ENCODE results near the gene C1QTNF9. TPM values are rescaled to one million over a fixed set of nuclear protein-coding genes. Genes with fewer than 3 reads are reported as not detected.

C1QTNF9 gene
- total RNA-seq, 1 experiment from 2014 or later: not detected

DNA sequence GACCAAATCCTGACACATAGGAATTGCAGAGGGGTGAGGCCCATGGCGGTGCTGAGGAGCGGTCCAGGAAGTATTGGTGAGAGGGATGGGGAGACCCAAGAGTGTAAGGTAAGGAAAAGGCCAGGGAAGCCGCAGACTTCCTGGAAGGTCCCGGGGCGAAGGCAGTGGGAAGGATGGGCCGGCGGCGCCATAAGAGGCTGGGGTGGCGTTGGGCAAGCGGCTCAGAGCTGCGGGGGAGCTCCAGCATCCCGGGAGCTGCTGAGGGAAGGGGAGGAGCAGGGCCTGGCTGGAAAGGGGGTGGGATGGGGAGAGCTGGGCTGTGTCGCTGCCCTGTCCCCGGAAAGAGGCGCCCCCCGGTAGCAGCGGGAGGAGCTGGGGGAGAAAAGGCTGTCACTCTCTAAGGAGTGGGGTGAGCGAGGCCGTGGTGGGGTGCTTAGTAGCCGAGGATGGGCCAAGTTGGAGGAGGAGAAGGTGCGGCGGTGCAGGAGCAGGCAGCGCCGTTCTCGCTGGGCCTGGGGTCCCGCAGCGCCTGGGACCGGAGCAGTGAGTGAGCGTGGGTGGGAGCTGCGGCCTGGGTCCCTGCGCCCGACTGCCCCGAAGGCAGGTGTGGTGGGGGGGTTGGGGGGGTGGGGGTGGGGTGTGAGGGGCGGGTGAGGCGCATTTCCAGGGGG is 30.7 kb downstream of the C1QTNF9 start:
- no peaks in the 10 kb centered on the region for H3K36me3 Mint-ChIP-seq
- ATAC-seq: no peak
- H3K27me3 Mint-ChIP-seq (ENCODE audit: low read depth): no peaks in the 10 kb centered on the region; the same call in 1 of the 2 replicates
- no peak overlapping the region for H3K4me3 Mint-ChIP-seq
- H3K4me1 Mint-ChIP-seq: no peaks in the 10 kb centered on the region
- ChIA-PET POLR2A (no interaction called here), CTCF (no interaction called here)
- TF ChIP-seq, protein P1, sequence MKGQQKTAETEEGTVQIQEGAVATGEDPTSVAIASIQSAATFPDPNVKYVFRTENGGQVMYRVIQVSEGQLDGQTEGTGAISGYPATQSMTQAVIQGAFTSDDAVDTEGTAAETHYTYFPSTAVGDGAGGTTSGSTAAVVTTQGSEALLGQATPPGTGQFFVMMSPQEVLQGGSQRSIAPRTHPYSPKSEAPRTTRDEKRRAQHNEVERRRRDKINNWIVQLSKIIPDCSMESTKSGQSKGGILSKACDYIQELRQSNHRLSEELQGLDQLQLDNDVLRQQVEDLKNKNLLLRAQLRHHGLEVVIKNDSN (CRISPR knock-in tag; IDR thresholded peaks at IDR 0.05): no peak
- TF ChIP-seq ZNF219 (CRISPR knock-in tag; IDR thresholded peaks at IDR 0.05; ENCODE audit: borderline replicate concordance) (no peak), SP1 (CRISPR knock-in tag; conservative IDR thresholded peaks at IDR 0.05) (no peak), IRF1 (CRISPR knock-in tag; IDR thresholded peaks at IDR 0.05) (no peak), SOX15 (CRISPR knock-in tag; IDR thresholded peaks at IDR 0.05) (no peak)
- TF ChIP-seq, protein P2, sequence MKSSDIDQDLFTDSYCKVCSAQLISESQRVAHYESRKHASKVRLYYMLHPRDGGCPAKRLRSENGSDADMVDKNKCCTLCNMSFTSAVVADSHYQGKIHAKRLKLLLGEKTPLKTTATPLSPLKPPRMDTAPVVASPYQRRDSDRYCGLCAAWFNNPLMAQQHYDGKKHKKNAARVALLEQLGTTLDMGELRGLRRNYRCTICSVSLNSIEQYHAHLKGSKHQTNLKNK (CRISPR knock-in tag; IDR thresholded peaks at IDR 0.05): no peak
- no peak overlapping the region for H3K27ac Mint-ChIP-seq
- no peak for DNase-seq (ENCODE audit: low spot score)
- peaks cover 21% of the 10 kb centered on the region for H3K9me3 Mint-ChIP-seq

DNA sequence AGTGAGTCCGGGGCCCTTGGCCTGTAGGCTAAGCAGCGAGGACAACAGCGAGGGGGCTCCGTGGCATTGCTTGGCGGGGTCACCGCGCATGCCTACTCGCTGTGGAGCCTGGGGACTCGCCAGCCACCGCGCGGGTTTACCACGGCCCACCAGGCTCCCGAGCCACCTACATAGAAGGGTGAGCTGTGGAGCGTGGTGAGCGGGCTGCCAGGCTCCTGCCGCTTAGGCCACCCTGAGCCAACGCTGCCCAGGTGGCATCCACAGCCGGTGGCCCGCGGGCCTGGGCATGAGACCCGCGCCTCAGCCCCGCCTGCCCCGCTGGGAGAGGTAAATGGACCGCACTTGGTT is 31.2 kb downstream of the C1QTNF9 start:
- ATAC-seq (no peak), DNase-seq (ENCODE audit: low spot score) (no peak)
- POLR2A ChIA-PET: no interaction called here
- H3K27ac Mint-ChIP-seq: no peak overlapping the region
- H3K27me3 Mint-ChIP-seq (ENCODE audit: low read depth): no peaks in the 10 kb centered on the region; the same call in 1 of the 2 replicates
- H3K9me3 Mint-ChIP-seq: peaks cover 18% of the 10 kb centered on the region
- no peaks in the 10 kb centered on the region for H3K36me3 Mint-ChIP-seq
- TF ChIP-seq ATF1 (CRISPR knock-in tag; IDR thresholded peaks at IDR 0.05) (no peak), OVOL2 (CRISPR knock-in tag; IDR thresholded peaks at IDR 0.05; ENCODE audit: borderline replicate concordance) (no peak), ZNF396 (CRISPR knock-in tag; IDR thresholded peaks at IDR 0.05; ENCODE audit: borderline replicate concordance) (no peak)
- H3K4me1 Mint-ChIP-seq: no peaks in the 10 kb centered on the region
- no peak overlapping the region for H3K4me3 Mint-ChIP-seq
- CTCF ChIA-PET: no interaction called here

GRCh38 chr13:24341439-24341838 is 32.1 kb downstream of the C1QTNF9 start:
- Mint-ChIP-seq H3K27ac (no peak overlapping the region), H3K9me3 (peaks cover 16% of the 10 kb centered on the region), H3K4me3 (no peak overlapping the region), H3K27me3 (ENCODE audit: low read depth) (no peaks in the 10 kb centered on the region; the same call in 1 of the 2 replicates), H3K4me1 (no peaks in the 10 kb centered on the region), H3K36me3 (no peaks in the 10 kb centered on the region)
- TF ChIP-seq PRRX2 (CRISPR knock-in tag; IDR thresholded peaks at IDR 0.05): no peak
- no peak for TF ChIP-seq CDX4 (CRISPR knock-in tag; IDR thresholded peaks at IDR 0.05; ENCODE audit: borderline replicate concordance)
- TF ChIP-seq, protein P3, sequence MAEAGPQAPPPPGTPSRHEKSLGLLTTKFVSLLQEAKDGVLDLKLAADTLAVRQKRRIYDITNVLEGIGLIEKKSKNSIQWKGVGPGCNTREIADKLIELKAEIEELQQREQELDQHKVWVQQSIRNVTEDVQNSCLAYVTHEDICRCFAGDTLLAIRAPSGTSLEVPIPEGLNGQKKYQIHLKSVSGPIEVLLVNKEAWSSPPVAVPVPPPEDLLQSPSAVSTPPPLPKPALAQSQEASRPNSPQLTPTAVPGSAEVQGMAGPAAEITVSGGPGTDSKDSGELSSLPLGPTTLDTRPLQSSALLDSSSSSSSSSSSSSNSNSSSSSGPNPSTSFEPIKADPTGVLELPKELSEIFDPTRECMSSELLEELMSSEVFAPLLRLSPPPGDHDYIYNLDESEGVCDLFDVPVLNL (CRISPR knock-in tag; IDR thresholded peaks at IDR 0.05; ENCODE audit: borderline replicate concordance, low read depth): no peak
- TF ChIP-seq JUN (CRISPR knock-in tag; IDR thresholded peaks at IDR 0.05): no peak
- no peak for TF ChIP-seq KAT7 (CRISPR knock-in tag; IDR thresholded peaks at IDR 0.05; ENCODE audit: borderline replicate concordance)
- TF ChIP-seq SMAD4 (CRISPR knock-in tag; IDR thresholded peaks at IDR 0.05): no peak
- ChIA-PET POLR2A (interaction anchor here (0.7 kb wide), 1 partner anchor 994 kb away, joined by 3 read pairs; no protein-coding TSS in a partner anchor), CTCF (no interaction called here)
- DNase-seq (ENCODE audit: low spot score) (no peak), ATAC-seq (no peak)

GRCh38 chr13:24348385-24348784 is 39.0 kb downstream of the C1QTNF9 start:
- Mint-ChIP-seq H3K9me3 (0 out of 2 replicates have a peak, but pooled peaks cover under 1% of the 10 kb centered on the region), H3K27me3 (ENCODE audit: low read depth) (no peaks in the 10 kb centered on the region; the same call in 1 of the 2 replicates), H3K27ac (no peak overlapping the region), H3K36me3 (no peaks in the 10 kb centered on the region), H3K4me3 (no peak overlapping the region), H3K4me1 (no peaks in the 10 kb centered on the region)
- ATAC-seq (no peak), DNase-seq (ENCODE audit: low spot score) (no peak)
- CTCF ChIA-PET: interaction anchor here (0.7 kb wide), 1 partner anchor 11 kb away, joined by 3 read pairs; no protein-coding TSS in a partner anchor
- POLR2A ChIA-PET: no interaction called here
- no peak for TF ChIP-seq STAT6 (CRISPR knock-in tag; conservative IDR thresholded peaks at IDR 0.05; ENCODE audit: low read depth)
- no peak for TF ChIP-seq ESRRA (CRISPR knock-in tag; IDR thresholded peaks at IDR 0.05; ENCODE audit: borderline replicate concordance)
- no peak for TF ChIP-seq ARID4B (CRISPR knock-in tag; IDR thresholded peaks at IDR 0.05; ENCODE audit: borderline replicate concordance)

Data from WTC11 (cell line).